GM12865 (cell line): Measurements from ENCODE around the gene PLP2.

Experiments
- DNase-seq: peaks from one replicate; pipeline ENCODE4 v3.0.0; 2010; ENCODE audit warnings: low read depth
- H3K4me3 ChIP-seq: 2 replicates; pipeline ENCODE4 v1.5.1; 2011; ENCODE audit warnings: mild to moderate bottlenecking, low read depth, low read length, control low read depth
- CTCF ChIP-seq: IDR thresholded peaks from 2 replicates; pipeline ENCODE4 v1.5.1; 2011; ENCODE audit warnings: low read length, control low read depth, low read depth, inconsistent platforms; ENCODE audit not compliant: insufficient read depth; ENCODE audit errors: missing control alignments

Gene PLP2

GRCh38 chrX:49174723-49175122 is 3.0 kb downstream of the PLP2 start:
- H3K4me3 ChIP-seq, result no peak overlapping the region
- DNase-seq, result no peak
- no peak for TF ChIP-seq CTCF

- DNase-seq, result no peak
- TF ChIP-seq CTCF, result no peak
Measured at GRCh38 chrX:49175435-49176274, 4.0 kb downstream of the PLP2 start.

GRCh38 chrX:49176421-49177326 is 5.0 kb downstream of the PLP2 start:
- no peak for TF ChIP-seq CTCF
- DNase-seq, result no peak

More at GRCh38 chrX:49175435-49176274, 4.0 kb downstream of the PLP2 start:
- no peak overlapping the region for H3K4me3 ChIP-seq

GRCh38 chrX:49177338-49177833 is 5.7 kb downstream of the PLP2 start:
- no peak overlapping the region for H3K4me3 ChIP-seq
- DNase-seq, result no peak
- no peak for TF ChIP-seq CTCF

More at GRCh38 chrX:49176421-49177326, 5.0 kb downstream of the PLP2 start:
- H3K4me3 ChIP-seq, result no peak overlapping the region

- H3K4me3 ChIP-seq, result no peak overlapping the region
- no peak for DNase-seq
- TF ChIP-seq CTCF, result no peak
Measured at GRCh38 chrX:49177873-49178480, 6.3 kb downstream of the PLP2 start.

GRCh38 chrX:49178537-49178936 is 6.8 kb downstream of the PLP2 start:
- DNase-seq, result no peak
- no peak overlapping the region for H3K4me3 ChIP-seq
- no peak for TF ChIP-seq CTCF
